ENCODE measurements around the gene SPECC1. TPM values are rescaled to one million over a fixed set of nuclear protein-coding genes. Genes with fewer than 3 reads are reported as not detected.

The SPECC1 gene
- total and polyA plus RNA-seq, 2 donors (not counting 3 experiments of a cell fraction or from before 2014, with no cell fraction given) = 5.3 to 20.4 TPM

GRCh38 chr17:20254541-20254940 is 245.4 kb downstream of the SPECC1 start:
- intact Hi-C loops (cut with micrococcal nuclease) = no loop called here
- TF ChIP-seq EZH2 (IDR thresholded peaks at IDR 0.05; ENCODE audit: borderline replicate concordance, low read depth, low read length, severe bottlenecking) = no peak
- TF ChIP-seq POLR2AphosphoS5 (IDR thresholded peaks at IDR 0.05; ENCODE audit: insufficient read depth, low read depth, low read length) = no peak
- no peak for TF ChIP-seq MYC (IDR thresholded peaks at IDR 0.05; ENCODE audit: low read depth, low read length)
- no peak for TF ChIP-seq JUN (IDR thresholded peaks at IDR 0.05; ENCODE audit: borderline replicate concordance, insufficient read depth, insufficient read length, low read depth)
- no peak for TF ChIP-seq FOS (IDR thresholded peaks at IDR 0.05; ENCODE audit: borderline replicate concordance, insufficient read depth, low read length)
- no peaks in the 10 kb centered on the region for H3K79me2 ChIP-seq (ENCODE audit: control insufficient read depth, insufficient read depth, low read length)

GRCh38 chr17:20256144-20256543 is 247.0 kb downstream of the SPECC1 start:
- Histone ChIP-seq H2AFZ (ENCODE audit: low read depth, low read length) (no peak overlapping the region), H3K36me3 (ENCODE audit: control insufficient read depth in 2 of 2, extremely low read depth in 1 of 2, insufficient read depth in 2 of 2, low read length in 2 of 2) (no peaks in the 10 kb centered on the region), H3K27me3 (ENCODE audit: control insufficient read depth in 2 of 2, insufficient read depth in 2 of 2, low read length in 2 of 2) (no peaks in the 10 kb centered on the region), H3K9ac (replicated peaks; ENCODE audit: extremely low read depth, insufficient read depth, low read length) (no peak overlapping the region), H3K27ac (ENCODE audit: insufficient read depth, low read depth, low read length) (no peak overlapping the region), H4K20me1 (replicated peaks; ENCODE audit: control insufficient read depth, extremely low read depth, insufficient read depth, low read length) (no peaks in the 10 kb centered on the region), H3K4me1 (ENCODE audit: control insufficient read depth, extremely low read depth, insufficient read depth, low read length) (no peaks in the 10 kb centered on the region), H3K9me3 (replicated peaks; ENCODE audit: control insufficient read depth, insufficient read depth, low read length) (no peaks in the 10 kb centered on the region), H3K9me1 (replicated peaks; ENCODE audit: control insufficient read depth, extremely low read depth, insufficient read depth, low read length) (no peaks in the 10 kb centered on the region), H3K4me3 (replicated peaks in 1 of 3; ENCODE audit: insufficient read depth in 1 of 3, low read depth in 1 of 3, low read length in 3 of 3) (no peak overlapping the region), H3K79me2 (ENCODE audit: control insufficient read depth, insufficient read depth, low read length) (no peaks in the 10 kb centered on the region), H3K4me2 (ENCODE audit: insufficient read depth, low read length) (no peak overlapping the region)
- no peak for TF ChIP-seq POLR2A (IDR thresholded peaks at IDR 0.05; ENCODE audit: low read depth, low read length)
- TF ChIP-seq EZH2 (IDR thresholded peaks at IDR 0.05; ENCODE audit: borderline replicate concordance, low read depth, low read length, severe bottlenecking) = no peak
- no peak for TF ChIP-seq MYC (IDR thresholded peaks at IDR 0.05; ENCODE audit: low read depth, low read length)
- intact Hi-C loops (cut with micrococcal nuclease) = no loop called here
- FAIRE-seq = no peak
- POLR2A ChIA-PET = no interaction called here
- BruUV-seq (replicated peaks) = no TSS peak
- no peak for DNase-seq (ENCODE audit: low read depth, low spot score)
- dilution Hi-C loops (cut with MboI; ENCODE audit: extremely low pct_ligation_motif_present, low sequenced_read_pairs) = no loop called here
- CTCF ChIA-PET = interaction anchor here (1.0 kb wide), 1 partner anchor 65 kb away, joined by 3 read pairs; no protein-coding TSS in a partner anchor

More at GRCh38 chr17:20254541-20254940, 245.4 kb downstream of the SPECC1 start:
- no peak overlapping the region for H3K4me2 ChIP-seq (ENCODE audit: insufficient read depth, low read length)
- H2AFZ ChIP-seq (ENCODE audit: low read depth, low read length) = no peak overlapping the region
- no peaks in the 10 kb centered on the region for H4K20me1 ChIP-seq (replicated peaks; ENCODE audit: control insufficient read depth, extremely low read depth, insufficient read depth, low read length)
- no peak overlapping the region for H3K4me3 ChIP-seq (replicated peaks in 1 of 3; ENCODE audit: insufficient read depth in 1 of 3, low read depth in 1 of 3, low read length in 3 of 3)
- ChIA-PET POLR2A (no interaction called here), CTCF (no interaction called here)
- BruUV-seq (replicated peaks) = no TSS peak
- no peak overlapping the region for H3K27ac ChIP-seq (ENCODE audit: insufficient read depth, low read depth, low read length)
- H3K27me3 ChIP-seq (ENCODE audit: control insufficient read depth in 2 of 2, insufficient read depth in 2 of 2, low read length in 2 of 2) = no peaks in the 10 kb centered on the region
- no peak for DNase-seq (ENCODE audit: low read depth, low spot score)
- no peaks in the 10 kb centered on the region for H3K4me1 ChIP-seq (ENCODE audit: control insufficient read depth, extremely low read depth, insufficient read depth, low read length)
- no peaks in the 10 kb centered on the region for H3K9me1 ChIP-seq (replicated peaks; ENCODE audit: control insufficient read depth, extremely low read depth, insufficient read depth, low read length)
- no peak for FAIRE-seq
- dilution Hi-C loops (cut with MboI; ENCODE audit: extremely low pct_ligation_motif_present, low sequenced_read_pairs) = no loop called here
- no peaks in the 10 kb centered on the region for H3K36me3 ChIP-seq (ENCODE audit: control insufficient read depth in 2 of 2, extremely low read depth in 1 of 2, insufficient read depth in 2 of 2, low read length in 2 of 2)
- H3K9ac ChIP-seq (replicated peaks; ENCODE audit: extremely low read depth, insufficient read depth, low read length) = no peak overlapping the region
- H3K9me3 ChIP-seq (replicated peaks; ENCODE audit: control insufficient read depth, insufficient read depth, low read length) = no peaks in the 10 kb centered on the region
